Activated naive CD8-positive, alpha-beta T cell treated with anti-CD3 and anti-CD28 coated beads, Interleukin-2, amount 50 U/mL, for 16 hours (primary cell): ENCODE data around the gene COLGALT1.
"Not testable (repeated sequence)": the region's sequence is repeated elsewhere in the genome, so short reads cannot be mapped to it uniquely, and the experiment has no call there.

Source experiments
- DNase-seq: peaks from one replicate; pipeline ENCODE4 v3.0.0-alpha.2; 2020; ENCODE audit warnings: low read depth, low spot score

Gene COLGALT1

GRCh38 chr19:17555480-17555928 is at the start of gene COLGALT1:
TSS of gene COLGALT1 (plus strand) at chr19:17555649. CDS start at chr19:17555714, 65 bp downstream.
- DNase-seq: peak; percentile 97

GRCh38 chr19:17506745-17507144 is 48.7 kb upstream of the COLGALT1 start:
- no peak for DNase-seq

- not testable (repeated sequence) for DNase-seq
These were observed 46.9 kb upstream of the COLGALT1 start for GRCh38 chr19:17508558-17508933.

- DNase-seq: no peak
These were observed 45.0 kb upstream of the COLGALT1 start for GRCh38 chr19:17510220-17510993.

GRCh38 chr19:17511724-17512573 is 43.5 kb upstream of the COLGALT1 start:
- peak; percentile 63 for DNase-seq

GRCh38 chr19:17512574-17512939 is 42.9 kb upstream of the COLGALT1 start:
- no peak for DNase-seq

GRCh38 chr19:17515408-17516149 is 39.9 kb upstream of the COLGALT1 start:
- DNase-seq: no peak

- no peak for DNase-seq
These were observed 37.6 kb upstream of the COLGALT1 start for GRCh38 chr19:17517898-17518297.

- DNase-seq: not testable (repeated sequence)
These were observed 36.8 kb upstream of the COLGALT1 start for GRCh38 chr19:17518654-17519053.

GRCh38 chr19:17519967-17520366 is 35.5 kb upstream of the COLGALT1 start:
- no peak for DNase-seq

GRCh38 chr19:17520865-17521264 is 34.6 kb upstream of the COLGALT1 start:
- no peak for DNase-seq

GRCh38 chr19:17522988-17523872 is 32.2 kb upstream of the COLGALT1 start:
- peak; percentile 47 for DNase-seq

GRCh38 chr19:17524651-17525050 is 30.8 kb upstream of the COLGALT1 start:
- no peak for DNase-seq

- no peak for DNase-seq
These were observed 30.3 kb upstream of the COLGALT1 start for GRCh38 chr19:17525141-17525540.

GRCh38 chr19:17526922-17527321 is 28.5 kb upstream of the COLGALT1 start:
- no peak for DNase-seq

GRCh38 chr19:17527326-17527725 is 28.1 kb upstream of the COLGALT1 start:
- no peak for DNase-seq

GRCh38 chr19:17528610-17529009 is 26.8 kb upstream of the COLGALT1 start:
- no peak for DNase-seq

GRCh38 chr19:17529239-17530158 is 25.9 kb upstream of the COLGALT1 start:
- DNase-seq: no peak

- no peak for DNase-seq
These were observed 24.9 kb upstream of the COLGALT1 start for GRCh38 chr19:17530586-17530985.

GRCh38 chr19:17532116-17532515 is 23.3 kb upstream of the COLGALT1 start:
- DNase-seq: no peak
